GM19328 (cell line): ENCODE measurements around the gene MRPL12.
"Not testable (repeated sequence)": the region's sequence is repeated elsewhere in the genome, so short reads cannot be mapped to it uniquely, and the experiment has no call there.

Experiments used
- ATAC-seq: cut with Tn5 transposase; IDR thresholded peaks from one replicate; pipeline ENCODE4 v1.9.1; 2021; ENCODE audit warnings: mild to moderate bottlenecking, moderate library complexity; ENCODE audit not compliant: unreplicated experiment

The MRPL12 gene

DNA sequence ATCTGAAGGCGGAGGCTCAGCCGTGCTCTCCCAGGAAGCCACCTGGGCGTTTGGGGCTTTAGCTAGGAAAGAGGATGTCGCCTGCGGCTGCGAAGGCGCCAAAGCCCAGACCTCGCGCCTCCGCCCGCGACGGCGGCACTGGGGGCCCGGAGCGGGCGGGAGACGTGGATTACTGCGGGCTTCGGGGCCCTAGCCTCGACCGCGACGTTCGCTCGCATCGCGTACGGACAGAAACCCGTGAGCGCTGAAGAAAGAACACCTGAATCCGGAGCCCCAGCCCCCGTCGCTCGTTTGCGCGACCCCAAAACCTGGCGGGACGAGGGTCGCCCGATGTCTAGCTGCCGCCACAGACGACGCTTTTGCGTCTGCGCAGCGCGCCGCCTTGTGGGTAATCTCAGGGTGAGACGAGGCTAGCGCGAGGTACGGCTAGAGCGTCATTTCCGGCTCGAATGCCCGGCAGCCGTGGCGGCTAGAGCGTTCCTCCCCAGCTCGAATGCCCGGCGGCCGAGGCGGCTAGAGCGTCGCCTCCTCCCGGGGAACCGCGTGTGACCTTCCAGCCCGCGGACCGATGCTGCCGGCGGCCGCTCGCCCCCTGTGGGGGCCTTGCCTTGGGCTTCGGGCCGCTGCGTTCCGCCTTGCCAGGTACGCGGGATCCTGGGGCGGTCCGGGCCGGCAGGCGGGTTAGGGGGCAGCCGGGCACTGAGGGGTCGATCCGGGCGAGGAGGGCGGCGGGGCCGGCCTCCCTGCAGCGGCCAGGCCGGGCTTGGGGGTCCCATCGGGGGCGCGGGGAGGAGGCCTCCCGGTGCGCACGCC, at the start of gene MRPL12:
Gene MRPL12 (plus strand): TSS at position 434 of the 813 bp plus-strand sequence. CDS start 135 bp downstream, at position 569.
- ATAC-seq: peak; percentile 79

DNA sequence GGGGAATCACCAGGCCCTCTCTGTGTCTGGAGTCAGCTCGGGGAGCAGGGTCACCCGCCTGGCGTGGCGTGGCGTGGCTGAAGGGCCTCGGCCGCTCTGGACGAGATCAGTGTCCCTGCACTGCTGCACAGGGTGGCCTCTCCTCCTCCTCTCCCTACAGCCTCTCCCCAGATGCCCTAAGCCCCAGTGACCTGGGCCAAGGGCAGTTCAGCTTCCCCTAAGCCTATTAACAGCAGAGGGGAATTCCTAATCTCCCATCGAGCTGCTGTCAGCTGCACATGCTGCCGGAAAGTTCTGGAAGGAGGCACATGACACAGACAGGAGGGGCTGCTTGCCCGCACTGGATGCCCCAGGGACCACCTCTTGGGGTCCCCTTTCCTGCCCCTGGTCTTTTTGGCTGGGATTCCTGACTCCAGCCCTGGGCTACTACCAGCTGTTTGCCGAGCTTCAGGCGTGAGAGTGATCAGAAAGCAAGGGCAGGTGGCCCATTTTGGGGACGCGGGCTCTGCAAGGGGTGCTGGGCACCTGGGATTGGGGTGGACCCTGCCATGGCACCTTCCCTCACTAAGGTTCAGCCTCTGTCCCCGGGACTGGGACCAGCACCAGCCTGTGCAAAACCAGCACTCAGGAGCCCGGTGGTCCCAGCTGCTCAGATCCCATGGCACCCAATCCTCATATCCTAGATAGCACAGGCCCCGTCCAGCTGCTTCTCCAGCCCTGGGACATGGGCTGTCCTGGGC, 47.6 kb upstream of the MRPL12 start:
- ATAC-seq: no peak

DNA sequence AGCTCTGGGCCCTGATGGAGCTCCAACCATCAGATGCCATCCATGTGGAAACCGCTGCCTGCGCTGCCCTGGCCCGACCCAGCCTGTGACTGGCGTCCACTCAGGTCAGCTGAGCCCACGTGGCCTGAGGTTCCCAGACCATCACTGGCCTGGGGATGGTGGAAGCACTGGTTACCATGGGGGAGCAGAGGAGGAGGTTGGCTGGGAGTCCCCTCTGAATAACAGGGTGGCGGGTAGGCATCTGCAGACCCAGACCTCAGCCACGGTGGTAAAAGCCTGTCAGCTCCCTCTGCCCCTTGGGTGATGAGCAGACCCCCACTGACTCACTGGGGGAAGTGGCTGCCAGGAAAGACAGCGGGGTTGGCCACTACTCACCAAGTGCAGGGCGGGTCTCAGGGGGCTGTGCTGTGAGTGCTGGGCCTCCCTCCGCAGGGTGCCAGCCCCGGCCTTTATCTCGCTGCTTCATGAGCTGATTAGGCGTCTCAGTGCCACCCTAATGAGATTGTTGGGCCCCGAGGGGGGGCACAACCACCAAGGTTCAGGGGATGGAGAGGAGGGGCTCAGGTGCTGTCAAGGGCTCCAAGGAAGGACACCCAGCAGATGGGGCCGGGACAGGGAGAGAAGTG, 46.9 kb upstream of the MRPL12 start, which contains the start of gene PDE6G:
Gene PDE6G (minus strand): TSS at position 425 of the 626 bp plus-strand sequence. CDS start 3,237 bp downstream, outside the sequence.
- ATAC-seq: no peak

DNA sequence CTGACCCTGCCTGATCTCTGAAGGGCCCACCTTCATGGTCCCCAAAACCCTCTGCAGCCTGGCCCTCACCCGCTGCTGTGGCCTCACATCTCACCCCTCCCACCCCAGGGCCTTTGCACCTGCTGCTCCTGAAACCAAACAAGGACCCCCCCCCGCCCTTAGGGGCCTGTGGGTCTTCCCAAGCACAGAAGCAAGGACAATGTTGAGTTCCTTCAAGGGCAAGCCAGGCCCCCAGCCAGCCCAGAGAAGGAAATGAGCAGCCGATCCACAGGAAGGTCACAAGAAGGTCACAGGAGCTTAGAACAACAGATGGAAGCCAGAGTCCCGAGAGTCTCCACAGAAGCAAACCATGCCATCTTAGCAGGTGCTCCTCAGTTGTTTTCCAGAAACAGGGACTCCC, 46.3 kb upstream of the MRPL12 start:
- ATAC-seq: no peak

DNA sequence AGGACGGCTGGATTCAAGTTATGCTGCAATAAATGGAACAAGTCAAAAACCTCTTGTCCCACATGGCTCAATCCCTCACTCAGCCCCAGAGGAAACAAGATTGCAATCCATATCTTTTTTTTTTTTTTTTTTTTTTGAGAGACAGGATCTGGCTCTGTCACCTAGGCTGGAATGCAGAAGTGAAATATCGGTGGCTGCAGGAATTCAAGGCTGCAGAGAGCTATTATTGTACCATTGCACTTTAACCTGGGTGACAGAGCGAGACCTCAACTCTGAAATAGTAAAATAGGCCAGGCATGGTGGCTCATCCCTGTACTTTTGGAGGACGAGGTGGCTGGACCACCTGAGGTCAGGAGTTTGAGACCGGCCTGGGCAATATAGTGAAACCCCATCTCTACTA, 44.1 kb upstream of the MRPL12 start:
- no peak for ATAC-seq

DNA sequence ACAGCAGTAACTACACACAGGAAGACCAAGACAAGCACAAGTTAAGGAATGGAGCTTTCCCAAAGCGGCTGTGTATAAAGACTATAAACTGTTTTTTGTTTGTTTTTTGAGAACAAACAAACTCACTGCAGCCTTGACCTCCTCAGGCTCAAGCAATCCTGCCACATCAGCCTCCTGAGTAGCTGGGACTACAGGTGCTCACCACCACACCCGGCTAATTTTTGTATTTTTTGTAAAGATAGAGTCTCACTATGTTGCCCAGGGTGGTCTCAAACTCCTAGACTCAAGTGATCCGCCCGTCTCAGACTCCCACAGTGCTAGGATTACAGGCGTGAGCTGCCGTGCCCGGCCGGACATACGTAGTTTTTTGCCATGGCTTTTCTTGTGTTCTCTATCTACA, 42.7 kb upstream of the MRPL12 start:
- ATAC-seq: no peak

DNA sequence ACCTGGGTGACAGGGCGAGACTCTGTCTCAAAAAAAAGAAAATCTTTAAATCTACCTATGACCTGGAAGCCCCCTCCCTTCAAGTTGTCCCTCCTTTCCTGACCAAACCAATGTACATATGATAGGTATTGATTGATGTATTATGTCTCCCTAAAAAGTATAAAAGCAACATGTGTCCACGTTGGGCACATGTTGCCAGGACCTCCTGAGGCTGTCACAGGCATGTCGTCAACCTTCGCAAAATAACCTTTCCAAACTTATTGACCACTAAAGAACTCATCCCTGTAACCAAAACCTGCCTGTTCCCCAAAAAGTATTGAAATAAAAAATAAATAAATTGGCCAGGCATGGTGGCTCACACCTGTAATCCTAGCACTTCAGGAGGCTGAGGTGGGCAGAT, 41.2 kb upstream of the MRPL12 start:
- no peak for ATAC-seq

DNA sequence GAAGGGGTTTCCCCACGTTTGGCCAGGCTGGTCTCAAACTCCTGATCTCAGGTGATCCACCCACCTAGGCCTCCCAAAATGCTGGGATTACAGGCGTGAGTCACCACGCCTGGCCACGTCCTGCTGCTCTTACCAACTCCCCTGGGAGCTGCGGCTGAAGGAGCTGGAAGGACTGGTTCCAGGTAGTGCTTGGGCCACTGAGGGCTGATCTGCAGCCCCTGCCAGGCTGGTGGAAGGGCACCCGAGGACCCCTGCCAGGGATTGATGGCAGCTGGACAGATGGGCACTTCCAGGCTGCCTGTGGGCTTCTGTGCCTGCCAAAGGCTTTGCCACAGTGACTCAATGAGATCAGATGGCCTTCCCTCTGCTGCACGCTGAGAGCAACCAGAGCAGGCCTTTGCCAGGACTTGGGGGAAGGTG, 39.1 kb upstream of the MRPL12 start:
- ATAC-seq: no peak

DNA sequence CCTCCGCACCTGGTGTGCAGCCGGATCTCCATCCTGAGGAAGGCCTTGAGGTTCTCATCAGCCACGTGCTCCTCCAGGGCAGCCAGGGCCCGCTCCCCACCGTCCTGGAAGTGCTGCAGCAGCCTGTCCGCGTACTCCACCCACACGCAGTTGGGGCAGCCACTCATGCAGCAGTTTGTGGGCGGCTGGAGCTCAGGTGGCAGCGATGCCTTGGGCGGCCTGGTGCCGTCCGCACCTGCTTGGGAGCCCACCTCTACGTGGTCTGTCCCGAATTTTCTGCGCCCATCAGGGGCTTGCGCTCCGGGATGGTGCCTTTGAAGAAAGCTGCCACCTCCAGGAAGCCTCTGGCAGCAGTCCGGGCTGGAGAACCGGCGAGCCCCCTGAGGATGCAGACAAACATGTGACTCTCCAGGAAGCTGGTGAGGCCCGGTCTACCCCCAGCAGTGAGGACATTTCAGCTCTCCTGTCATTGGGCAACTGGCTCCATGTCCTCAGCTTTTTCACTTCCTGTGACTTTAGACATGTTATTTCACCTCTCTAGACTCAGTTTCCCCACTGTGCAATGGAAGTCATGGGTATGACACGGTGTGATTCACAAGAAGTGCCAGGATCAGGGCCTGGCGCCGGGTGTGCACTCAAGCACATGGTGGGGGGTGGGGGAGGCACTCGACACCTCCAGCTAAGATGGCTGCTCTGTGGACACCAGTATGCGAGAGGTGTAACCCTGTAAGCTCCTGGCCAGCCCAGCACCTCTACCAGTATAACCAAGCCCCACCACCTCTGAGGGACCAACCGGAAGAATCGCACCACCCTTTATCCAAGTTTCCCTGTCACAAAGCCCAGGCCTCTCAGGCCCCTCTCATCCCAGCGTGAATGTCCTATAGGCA, 37.7 kb upstream of the MRPL12 start:
- ATAC-seq: no peak

DNA sequence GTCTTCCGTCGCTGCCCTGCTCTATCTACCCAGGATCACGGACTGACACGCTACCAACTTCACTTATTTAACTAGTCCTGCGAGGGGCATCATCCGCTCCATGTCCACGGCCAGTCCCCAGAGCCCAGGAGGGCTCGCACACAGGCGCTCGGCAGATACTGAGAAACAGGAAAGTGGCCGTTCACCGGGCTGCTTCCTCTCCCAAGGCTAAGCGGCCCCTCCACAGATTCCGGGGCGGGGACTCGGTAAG, 37.1 kb upstream of the MRPL12 start:
- ATAC-seq: peak; percentile 11

DNA sequence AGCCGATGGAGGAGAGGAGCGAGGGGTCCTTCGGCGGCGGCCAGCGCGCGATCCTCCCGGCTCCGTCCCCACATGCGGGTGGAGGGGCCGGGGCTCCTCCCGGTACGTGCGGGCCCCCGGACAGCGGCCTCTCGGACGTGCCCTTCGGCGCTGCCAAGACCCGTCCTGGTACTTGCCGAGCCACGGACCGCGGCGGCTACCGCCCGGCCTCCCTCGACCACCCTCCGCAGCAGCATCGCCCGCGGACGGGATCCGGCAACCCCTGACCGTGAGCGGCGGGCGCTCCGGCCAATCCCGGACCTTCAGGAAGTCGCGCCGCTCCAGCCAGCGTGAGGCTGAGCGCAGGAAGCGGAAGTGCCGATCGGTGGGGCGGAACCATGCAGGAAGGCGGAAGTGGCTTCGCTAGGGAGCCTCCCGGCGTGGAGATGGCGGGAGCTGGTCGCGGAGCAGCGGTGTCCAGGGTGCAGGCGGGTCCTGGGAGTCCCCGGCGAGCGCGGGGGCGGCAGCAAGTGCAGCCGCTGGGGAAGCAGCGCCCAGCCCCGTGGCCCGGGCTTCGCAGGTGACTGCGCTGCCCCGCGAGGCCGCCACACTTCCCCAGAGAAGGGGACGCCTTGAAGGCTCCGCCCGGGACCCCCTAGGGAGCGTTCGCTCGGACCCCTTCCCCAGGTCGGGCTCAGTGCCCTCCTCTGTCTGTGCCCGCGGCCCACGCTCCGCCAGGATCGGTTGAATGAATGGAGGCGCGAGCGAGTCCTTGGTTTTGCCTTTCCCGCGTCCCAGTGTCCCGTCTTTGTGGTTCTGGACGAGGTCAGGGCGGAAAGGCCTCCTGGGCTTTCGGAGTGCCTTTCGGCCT, 36.6 kb upstream of the MRPL12 start, which contains the start of the genes CCDC137 and OXLD1:
Gene CCDC137 (plus strand): TSS at position 396 of the 850 bp plus-strand sequence. CDS start 30 bp downstream, at position 426.
Gene OXLD1 (minus strand): TSS at position 264 of the 850 bp plus-strand sequence. CDS start 28 bp downstream, at position 236.
- ATAC-seq: peak; percentile 92

DNA sequence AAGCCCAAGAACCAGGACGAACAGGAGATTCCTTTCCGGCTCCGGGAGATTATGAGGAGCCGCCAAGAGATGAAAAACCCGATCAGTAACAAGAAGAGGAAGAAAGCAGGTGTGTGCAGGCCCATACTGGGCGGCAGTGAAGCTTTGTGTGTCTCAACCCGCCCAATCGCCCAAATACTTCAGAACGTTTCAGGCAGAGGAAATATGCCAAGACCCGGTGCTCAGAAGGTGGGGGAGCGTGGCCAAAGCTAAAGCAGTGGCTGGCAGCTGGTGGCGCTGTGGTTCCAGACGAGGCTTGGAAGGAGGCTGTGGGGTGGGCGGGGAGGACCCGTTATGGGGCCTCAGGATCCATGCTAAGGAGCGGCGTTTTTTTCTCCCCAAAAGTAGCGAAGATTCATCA, 35.4 kb upstream of the MRPL12 start:
- no peak for ATAC-seq

DNA sequence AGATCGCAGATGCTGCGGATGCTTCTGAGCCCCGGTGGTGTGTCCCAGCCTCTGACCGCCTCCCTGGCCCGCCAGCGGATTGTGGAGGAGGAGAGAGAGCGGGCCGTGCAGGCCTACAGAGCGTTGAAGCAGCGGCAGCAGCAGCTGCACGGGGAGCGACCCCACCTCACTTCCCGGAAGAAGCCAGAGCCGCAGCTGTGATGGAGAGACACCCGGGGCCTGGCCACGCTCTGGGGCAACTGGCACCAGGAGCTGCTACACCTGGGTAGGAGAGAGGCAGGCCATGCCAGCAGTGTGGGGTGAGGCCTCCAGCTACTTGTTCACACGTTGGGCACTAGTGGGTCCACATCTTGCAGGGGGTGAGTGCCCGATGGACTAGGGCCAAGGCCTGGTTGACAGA, 30.7 kb upstream of the MRPL12 start:
- ATAC-seq: no peak

DNA sequence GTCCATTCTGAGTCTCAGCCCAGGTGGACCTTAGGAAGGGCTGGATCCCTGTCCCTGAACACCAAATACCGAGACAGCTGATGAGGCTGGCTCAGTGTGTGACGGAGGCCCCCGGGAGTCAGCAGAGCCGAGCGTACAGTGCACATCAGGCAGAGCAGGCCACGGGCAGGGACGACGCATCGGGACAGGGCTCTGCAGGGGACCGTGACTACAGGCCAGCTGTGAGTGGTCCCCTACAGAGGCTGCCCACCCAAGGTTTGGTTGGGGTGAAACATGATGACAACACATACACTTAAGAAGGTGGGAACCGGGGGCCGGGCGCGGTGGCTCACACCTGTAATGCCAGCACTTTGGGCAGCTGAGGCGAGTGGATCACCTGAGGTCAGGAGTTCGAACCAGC, 30.2 kb upstream of the MRPL12 start:
- ATAC-seq: no peak

DNA sequence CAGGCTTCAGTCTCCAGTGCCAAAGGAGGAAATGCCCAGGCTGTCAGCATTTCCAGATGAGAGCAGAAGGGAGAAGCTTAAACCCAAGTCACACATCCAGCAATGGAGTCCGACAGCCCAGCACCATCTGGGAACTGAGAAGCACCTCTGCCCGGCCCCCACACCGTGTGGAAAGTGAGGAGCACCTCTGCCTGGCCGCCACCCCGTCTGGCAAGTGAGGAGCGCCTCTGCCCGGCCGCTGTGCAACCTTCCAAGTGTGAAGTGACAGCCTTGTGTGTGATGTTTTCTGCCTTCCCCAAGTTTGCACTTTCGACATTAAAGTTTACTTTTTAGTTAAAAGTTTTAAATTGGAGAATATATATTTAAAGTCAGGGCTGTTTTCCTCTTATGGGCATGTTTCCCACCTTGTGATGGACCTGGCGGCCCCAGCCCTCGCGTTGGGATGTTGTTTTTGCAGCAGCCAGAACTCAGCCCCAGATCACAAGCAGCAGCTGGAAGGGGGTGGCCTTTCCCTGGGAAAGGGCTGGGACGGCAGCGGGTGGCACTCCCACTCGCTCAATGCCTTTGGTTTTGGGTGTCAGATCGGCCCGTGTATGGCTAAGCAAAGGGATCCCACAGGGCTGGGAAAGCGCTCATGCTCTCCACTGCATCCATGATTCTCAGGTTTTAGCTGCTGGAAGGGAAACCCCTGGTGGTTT, 29.5 kb upstream of the MRPL12 start:
- no peak for ATAC-seq

DNA sequence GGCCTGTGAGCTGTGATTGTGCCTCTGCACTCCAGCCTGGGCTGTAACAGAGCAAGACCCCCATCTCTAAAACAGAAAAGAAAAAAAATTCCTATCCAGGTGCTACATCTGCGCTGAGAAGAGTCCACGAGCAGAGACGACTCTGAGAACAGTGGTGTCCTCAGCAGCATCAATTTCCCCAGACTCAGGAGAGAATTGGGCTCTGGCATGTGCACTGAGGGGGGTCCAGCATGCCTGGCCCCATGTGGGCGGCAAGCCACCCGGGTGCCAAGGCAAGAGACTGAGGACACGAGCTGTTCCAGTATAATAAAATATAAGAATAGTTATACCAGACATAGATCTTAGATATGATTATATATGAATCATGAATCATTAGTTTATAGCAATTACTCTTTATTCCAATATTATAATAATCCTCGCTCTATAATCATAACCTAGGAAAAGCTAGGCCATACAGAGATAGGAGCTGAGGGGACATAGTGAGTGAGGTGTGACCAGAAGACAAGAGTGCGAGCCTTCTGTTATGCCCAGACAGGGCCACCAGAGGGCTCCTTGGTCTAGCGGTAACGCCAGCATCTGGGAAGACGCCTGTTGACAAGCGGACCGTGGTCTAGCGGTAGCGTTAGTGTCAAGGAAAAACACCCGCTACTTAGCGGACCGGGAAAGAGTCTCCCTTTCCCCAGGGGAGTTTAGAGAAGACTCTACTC, 27.5 kb upstream of the MRPL12 start:
- ATAC-seq: not testable (repeated sequence)

DNA sequence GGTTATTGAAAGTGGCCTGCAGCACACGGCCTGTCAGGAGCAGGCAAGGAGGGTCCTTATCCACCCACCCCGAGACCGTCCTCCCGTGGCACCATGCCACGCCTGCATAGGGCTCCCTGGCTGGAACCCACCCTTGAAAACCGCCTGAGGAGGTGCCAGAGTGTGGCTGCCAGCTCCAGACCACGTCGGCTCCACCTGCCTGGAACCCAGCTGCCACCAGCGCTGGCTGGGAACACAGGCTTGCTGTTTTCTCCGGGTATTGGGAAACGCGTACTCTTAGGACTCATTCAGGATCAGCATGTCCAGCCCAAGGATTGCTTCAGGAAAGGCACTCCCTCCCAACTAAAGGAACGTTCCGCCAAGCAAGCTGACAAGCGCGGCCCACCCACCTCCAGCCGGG, 26.3 kb upstream of the MRPL12 start:
- no peak for ATAC-seq

DNA sequence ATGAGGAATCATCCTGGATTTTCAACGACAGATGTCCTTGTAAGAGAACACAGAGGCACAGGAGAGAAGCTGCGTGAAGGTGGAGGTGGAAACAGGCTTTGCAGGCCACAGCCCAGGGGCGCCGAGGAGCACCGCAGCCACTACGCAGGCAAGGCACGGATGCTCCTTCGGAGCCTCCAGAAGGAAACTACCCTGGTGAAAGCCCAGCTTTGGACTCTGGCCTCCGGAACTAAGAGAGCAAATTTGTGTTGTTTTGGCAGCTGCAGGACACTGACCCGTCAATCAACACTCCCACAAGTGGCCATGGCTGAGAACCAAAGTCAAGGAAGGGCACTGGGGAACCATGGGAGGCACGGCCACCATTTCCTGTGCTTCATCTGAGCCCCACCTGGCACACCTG, 23.0 kb upstream of the MRPL12 start:
- ATAC-seq: no peak

DNA sequence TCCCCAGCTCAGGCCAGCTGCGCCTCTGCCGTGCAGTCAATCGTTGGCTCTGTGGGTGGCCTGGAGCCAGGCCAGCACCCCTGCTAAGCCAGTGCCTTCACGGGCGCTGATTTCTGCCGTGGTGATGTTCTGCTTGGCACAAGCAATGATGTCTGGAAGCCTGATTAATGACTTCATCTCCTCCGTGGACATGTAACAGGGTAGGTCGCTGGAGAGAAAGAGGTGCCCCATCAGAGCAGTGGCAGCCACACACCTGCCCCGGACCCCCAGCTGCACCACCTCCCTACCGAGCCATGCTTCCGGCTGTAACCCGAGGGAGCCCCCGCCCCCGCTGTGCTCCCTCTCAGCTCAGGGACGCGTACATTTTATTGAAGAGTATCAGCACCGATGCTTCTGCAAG, 21.5 kb upstream of the MRPL12 start:
- ATAC-seq: no peak
